A549 treated with Mapracorat at 1 μM for 4 hours (cell line): ENCODE data around the gene TCEAL8. TPM values are rescaled to one million over a fixed set of nuclear protein-coding genes. Genes with fewer than 3 reads are reported as not detected.

Experiments used
- total RNA-seq: library from RNA; stranded (reverse); fragments of 200-300 nt; extraction: Qiagen RNA extraction; gene quantifications from 5 replicates; pipeline ENCODE4 v1.2.3, GENCODE V29; 2022

The TCEAL8 gene
- total RNA-seq = 25.1 to 42.9 TPM (median 27.9 TPM) in 5 replicates

GRCh38 chrX:103254921-103255493, at the start of gene TCEAL8:
TCEAL8 (minus strand) TSS chrX:103255155; CDS start chrX:103253979, 1,176 bp downstream.

GRCh38 chrX:103276581-103277002, 21.6 kb upstream of the TCEAL8 start, which contains the start of gene TCEAL5:
TCEAL5 (minus strand) TSS chrX:103276750; CDS start chrX:103274563, 2,187 bp downstream.

GRCh38 chrX:103214870-103215424, 40.0 kb downstream of the TCEAL8 start, which contains the start of gene BEX4:
BEX4 (plus strand) TSS chrX:103215108; CDS start chrX:103216154, 1,046 bp downstream.

Other genes starting within 250 kb of the TCEAL8 start
- gene BEX1, start 191.0 kb downstream of the TCEAL8 start, total RNA-seq = not detected in 5 replicates
- not detected in 5 replicates for gene NXF3, start 162.0 kb downstream of the TCEAL8 start, total RNA-seq
- 2.0 to 2.9 TPM (median 2.4 TPM) in 5 replicates for gene BEX4, start 40.0 kb downstream of the TCEAL8 start, total RNA-seq
- not detected in 5 replicates for gene TCEAL5, start 21.6 kb upstream of the TCEAL8 start, total RNA-seq
- gene BEX2, start 55.8 kb upstream of the TCEAL8 start, total RNA-seq = 7.1 to 12.1 TPM (median 11.3 TPM) in 5 replicates
- gene TCEAL7, start 75.1 kb upstream of the TCEAL8 start, total RNA-seq = not detected in 5 replicates
- gene TCEAL9, start 101.4 kb upstream of the TCEAL8 start, total RNA-seq = 87.7 to 170 TPM (median 90.7 TPM) in 5 replicates
- gene BEX3, start 121.4 kb upstream of the TCEAL8 start, total RNA-seq = 249 to 266 TPM (median 261 TPM) in 5 replicates